T-helper 22 cell (primary cell): Measurements from ENCODE around the gene KPNA4.
"Not testable (repeated sequence)": the region's sequence is repeated elsewhere in the genome, so short reads cannot be mapped to it uniquely, and the experiment has no call there.

Experiments
- DNase-seq: peaks from one replicate; pipeline ENCODE4 v3.0.0-alpha.2; 2020; ENCODE audit warnings: low read depth

Gene KPNA4

GRCh38 chr3:160490166-160490565 lies 75.2 kb downstream of the KPNA4 start:
- no peak for DNase-seq

DNA sequence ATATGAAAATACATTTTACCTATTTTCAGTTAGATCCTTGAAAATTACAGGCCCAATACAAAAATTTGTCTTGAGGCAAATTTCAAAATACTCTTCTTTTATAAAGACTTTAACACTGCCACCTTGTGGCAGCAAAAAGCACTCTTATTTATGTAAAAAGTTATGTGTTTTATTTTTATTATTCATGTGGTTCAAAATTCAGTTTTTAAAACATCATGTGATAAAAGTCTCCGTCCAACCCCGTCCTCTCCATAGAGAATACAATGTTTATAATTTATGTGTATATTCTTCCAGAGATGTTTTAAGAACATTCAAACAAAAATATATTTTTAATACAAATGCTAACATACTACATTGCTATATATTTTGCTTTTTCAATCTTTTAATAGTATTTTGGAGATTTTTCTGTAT lies 78.9 kb downstream of the KPNA4 start:
- no peak for DNase-seq

- DNase-seq = no peak
These were observed 82.6 kb downstream of the KPNA4 start for GRCh38 chr3:160482796-160483195.

GRCh38 chr3:160481856-160482255 lies 83.5 kb downstream of the KPNA4 start:
- DNase-seq = no peak

GRCh38 chr3:160480931-160481330 lies 84.4 kb downstream of the KPNA4 start:
- DNase-seq = no peak

GRCh38 chr3:160479376-160479775 lies 86.0 kb downstream of the KPNA4 start:
- DNase-seq = no peak

- DNase-seq = no peak
These were observed 87.0 kb downstream of the KPNA4 start for GRCh38 chr3:160478338-160478737.

DNA sequence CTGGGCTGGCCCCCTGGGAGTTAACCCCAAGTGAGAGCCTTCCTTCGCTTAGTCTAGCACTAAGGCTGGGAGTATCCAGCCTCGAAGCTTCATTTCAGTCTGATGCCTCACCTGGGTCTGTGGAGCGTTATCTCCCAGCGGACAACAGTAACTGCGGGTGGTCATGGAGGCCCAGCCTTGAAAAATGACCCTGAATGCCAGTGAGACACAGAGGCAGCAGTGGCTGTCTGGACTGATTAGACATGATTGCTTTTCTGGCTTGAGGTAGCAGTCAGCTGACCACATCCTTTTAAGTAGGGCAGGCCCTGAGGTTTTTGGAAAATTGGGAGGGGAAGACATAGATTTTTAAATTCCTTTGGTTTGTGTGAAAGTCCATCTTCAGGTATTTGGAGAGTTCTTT lies 87.6 kb downstream of the KPNA4 start:
- no peak for DNase-seq

DNA sequence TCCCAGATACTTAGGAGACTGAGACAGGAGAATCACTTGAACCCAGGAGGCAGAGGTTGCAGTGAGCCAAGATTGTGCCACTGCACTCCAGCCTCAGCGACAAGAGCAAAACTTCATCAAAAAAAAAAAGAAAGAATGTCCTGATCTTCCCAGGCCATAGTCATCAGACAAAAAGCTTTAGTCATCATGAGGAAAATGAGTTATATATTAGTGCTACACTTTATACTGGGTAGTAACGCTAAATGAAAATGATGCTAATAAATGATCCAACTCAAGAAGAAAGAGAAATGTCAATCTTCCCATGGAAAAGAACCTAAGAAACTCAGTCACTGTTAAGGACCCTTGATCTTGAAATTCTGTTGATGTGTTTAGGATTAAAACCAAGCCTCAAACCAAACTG lies 89.5 kb downstream of the KPNA4 start:
- no peak for DNase-seq

GRCh38 chr3:160475153-160475552 lies 90.2 kb downstream of the KPNA4 start:
- DNase-seq = no peak

DNA sequence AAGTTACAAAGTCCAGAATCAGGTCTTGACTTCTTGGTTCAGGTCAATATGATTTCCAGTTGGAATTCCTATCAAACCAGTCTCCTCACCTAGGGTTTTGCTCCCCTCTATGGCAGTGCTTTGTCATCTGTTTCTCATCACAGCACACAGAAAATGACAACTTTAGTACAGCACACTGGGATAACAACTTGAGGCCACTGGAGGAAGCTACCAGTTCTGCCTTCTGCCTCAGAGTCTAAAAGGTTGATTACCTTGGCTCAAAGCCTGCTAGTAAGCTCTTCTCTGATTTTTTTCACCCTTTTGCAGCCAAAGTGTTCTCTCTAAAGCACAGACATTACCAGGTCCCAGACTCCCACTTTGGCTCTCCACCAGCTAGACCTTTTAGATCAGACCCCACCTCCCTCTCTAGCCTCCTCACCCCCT lies 90.9 kb downstream of the KPNA4 start:
- DNase-seq = no peak

GRCh38 chr3:160473978-160474377 lies 91.4 kb downstream of the KPNA4 start:
- DNase-seq = no peak

GRCh38 chr3:160473221-160473620 lies 92.2 kb downstream of the KPNA4 start:
- no peak for DNase-seq

DNA sequence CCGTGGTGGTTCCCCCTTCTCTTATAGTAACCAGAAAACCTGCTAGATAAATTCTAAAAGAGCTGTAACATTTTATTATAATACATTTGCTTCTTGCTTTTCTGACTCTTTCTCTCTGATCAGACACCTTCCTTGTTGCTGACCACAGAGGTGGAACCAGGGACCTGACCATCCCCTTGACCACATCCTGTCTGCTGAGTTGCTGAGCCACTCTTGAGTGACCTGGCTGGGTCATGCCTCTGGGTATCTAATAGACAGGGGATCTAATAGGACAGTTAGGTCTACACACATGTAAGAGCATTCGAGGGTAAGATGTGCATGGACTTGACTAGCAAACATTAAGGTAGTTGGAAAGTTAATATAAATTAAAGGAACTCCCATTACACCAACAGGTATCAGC lies 93.0 kb downstream of the KPNA4 start:
- DNase-seq = no peak

DNA sequence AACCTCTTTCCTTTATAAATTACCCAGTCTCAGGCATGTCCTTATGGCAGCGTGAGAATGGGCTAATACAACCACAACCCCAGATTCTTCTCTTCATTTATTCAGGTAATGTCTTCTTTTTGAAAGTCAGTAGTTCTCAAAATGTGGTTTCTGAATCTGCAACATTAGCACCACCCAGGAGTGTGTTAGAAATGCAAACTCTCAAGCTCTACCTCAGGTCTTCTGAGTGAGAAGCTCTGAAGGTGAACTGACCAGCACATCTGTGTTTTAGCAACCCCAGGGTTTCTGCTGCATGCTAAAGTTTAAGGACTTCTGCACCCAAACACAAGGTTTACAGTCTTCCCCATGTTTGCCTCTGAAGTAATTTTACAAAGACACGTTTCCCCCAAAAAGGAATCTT lies 93.5 kb downstream of the KPNA4 start:
- no peak for DNase-seq

DNA sequence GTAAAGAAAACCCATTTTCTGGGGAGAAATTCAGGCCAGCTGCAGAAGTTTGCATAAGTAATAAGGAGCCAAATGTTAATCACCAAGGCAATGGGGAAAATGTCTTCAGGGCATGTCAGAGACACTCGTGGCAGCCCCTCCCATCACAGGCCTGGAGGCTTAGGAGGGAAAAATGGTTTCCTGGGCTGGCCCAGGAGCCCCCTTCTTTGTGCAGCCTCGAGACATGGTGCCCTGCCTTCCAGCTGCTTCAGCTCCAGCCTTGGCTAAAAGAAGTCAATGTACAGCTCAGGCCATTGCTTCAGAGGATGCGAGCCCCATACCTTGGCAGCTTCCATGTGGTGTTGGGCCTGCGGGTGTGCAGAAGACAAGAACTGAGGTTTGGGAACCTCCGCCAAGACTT lies 95.2 kb downstream of the KPNA4 start:
- DNase-seq = no peak

GRCh38 chr3:160464971-160465370 lies 100.4 kb downstream of the KPNA4 start:
- DNase-seq = no peak

DNA sequence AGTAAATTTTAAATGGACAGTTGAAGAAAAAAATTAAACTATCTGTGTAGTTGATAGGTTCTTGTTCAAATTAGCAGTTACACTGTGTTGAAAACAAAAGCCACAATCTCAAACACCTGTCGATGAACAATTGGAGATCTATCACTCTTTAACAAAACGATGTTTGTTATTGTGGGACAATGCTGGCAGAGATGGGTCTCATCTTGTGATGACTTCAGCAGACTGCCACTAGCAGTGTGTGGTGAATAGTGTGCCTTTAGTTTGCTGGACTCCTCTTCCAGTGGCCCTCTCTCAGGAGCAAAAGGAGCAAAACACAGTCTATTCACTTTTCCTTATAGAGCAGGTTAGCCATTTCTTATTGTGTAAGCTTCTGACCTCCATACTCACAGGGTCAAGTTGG lies 101.0 kb downstream of the KPNA4 start:
- no peak for DNase-seq

DNA sequence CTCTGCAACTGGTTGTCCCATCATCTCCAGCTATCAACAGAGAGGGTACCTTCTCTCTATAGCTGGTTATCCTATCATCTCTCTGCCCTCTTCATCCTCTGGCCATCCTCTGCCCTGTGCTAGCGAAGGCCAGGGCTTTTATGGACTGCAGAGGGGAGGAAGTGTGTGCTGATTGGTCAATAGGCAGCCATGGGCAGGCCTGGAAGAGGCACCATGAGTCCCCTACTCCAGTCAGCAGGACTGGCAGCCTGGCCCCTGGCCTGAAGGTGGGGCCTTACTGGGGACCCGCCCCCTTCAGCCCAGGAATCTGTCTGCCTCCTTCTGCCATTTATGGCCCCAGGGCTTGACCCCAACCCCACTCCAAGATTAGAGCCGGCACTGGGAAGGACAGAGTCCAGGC lies 105.3 kb downstream of the KPNA4 start:
- DNase-seq = no peak

DNA sequence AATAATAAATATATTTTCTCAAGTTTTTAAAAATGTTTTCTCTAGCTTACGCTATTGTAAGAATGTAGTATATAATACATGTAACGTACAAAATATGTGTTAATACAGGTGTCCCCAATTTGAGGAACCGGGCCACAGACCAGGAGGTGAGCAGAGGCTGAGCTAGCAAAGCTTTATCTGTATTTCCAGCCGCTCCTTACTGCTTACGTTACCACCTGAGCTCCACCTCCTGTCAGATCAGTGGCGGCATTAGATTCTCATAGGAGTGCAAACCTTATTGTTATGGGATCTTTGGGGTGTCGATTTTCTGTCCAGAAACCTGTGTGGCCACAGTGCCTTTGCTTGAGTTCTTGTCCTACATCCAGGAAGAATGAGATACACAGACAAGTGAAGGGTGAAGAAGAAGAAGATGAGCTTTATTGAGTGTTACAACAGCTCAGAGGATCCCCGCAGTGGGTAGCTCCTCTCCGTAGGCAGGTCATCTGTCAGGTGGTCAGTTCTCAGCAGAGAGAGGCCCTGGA lies 105.9 kb downstream of the KPNA4 start:
- no peak for DNase-seq

GRCh38 chr3:160458151-160458550 lies 107.2 kb downstream of the KPNA4 start:
- DNase-seq = no peak

GRCh38 chr3:160455846-160456245 lies 109.5 kb downstream of the KPNA4 start:
- DNase-seq = no peak

DNA sequence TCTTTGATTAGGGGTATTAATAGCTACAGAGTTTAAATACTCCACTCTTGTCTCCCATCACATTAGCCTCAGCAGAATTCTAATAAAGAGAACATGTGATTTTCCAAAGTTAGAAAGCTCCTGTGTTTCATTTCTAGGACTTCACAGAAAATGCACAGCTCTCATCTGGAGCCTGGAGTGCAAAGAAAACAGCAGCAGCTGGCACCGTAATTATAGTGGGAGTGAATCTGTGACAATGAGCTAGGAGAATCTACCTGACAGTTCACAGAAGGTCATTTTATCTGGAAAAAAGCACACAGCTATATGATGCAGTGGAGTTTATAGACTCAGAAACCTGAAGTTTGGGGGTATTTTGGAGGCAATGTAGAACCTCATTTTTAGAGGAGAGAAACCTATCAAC lies 110.4 kb downstream of the KPNA4 start:
- DNase-seq = no peak

DNA sequence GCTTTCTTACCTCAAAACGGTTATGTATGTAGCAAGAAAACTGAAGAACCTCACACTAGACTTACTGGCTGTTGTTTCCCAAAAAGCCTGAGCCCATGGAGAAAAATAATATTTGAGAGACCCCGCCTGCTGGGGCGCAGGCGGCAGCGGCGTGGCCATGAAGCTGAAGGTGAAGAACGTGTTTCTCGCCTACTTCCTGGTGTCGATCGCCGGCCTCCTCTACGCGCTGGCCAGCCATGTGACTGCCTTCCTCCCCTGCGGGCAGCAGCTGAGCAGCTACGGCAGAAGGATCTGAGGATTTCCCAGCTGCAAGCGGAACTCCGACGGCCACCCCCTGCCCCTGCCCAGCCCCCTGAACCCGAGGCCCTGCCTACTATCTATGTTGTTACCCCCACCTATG lies 113.1 kb downstream of the KPNA4 start:
- DNase-seq = not testable (repeated sequence)

DNA sequence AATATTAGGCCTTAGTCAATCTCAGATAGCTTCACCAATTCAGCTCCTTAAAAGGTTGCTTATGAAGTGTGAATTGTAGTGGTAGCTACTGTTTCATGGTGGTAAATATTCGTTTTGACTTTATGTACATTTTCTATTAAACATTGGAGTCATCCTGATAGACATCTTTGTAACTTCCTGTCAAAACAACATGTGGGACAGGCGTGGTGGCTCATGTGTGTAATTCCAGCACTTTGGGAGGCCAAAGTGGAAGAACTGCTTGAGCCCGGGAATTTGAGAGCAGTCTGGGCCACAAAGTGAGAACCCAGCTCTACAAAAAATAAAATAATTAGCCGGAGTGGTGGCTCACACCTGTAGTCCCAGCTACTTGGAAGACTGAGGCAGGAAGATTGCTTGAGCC lies 113.8 kb downstream of the KPNA4 start:
- no peak for DNase-seq
